ENCODE results near the gene MRPL23. TPM values are rescaled to one million over a fixed set of nuclear protein-coding genes. Genes with fewer than 3 reads are reported as not detected.

MRPL23 gene
- total and polyA plus RNA-seq, 2 donors (not counting 3 experiments of a cell fraction or from before 2014, with no cell fraction given): 72.7 to 222 TPM

DNA sequence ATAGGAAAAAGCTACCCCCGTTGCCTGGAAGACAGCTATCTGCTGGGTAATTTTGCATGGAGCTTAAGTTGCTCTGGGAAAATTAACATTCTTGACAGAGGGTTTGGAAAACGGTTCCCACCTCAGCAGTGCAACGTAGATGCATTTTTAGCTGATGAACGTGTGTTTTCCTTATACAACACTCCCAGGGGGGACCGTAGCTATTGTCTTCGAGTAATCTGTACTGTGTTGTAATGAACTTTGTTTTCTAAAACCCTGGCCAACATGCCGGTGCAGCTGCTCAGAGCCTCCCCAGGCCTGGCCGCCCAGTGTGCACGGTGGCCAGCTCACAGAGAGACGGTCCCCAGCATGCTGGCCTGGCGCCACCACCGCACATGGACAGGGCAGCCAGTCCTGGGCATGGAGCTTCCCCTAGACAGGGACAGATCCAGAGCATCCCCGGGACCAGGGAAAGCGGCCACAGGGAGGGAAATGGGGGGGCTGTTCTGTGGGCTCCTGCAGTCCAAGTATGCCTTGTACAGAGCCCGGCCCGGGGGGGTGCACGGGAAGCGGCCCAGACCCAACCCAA is 25.5 kb upstream of the MRPL23 start:
- intact Hi-C loops (cut with micrococcal nuclease): no loop called here
- no peak overlapping the region for H3K4me2 ChIP-seq (ENCODE audit: insufficient read depth, low read length)
- FAIRE-seq: no peak

More for the DNA sequence above, 25.5 kb upstream of the MRPL23 start:
- Histone ChIP-seq H3K9ac (replicated peaks; ENCODE audit: extremely low read depth, insufficient read depth, low read length) (no peak overlapping the region), H2AFZ (ENCODE audit: low read depth, low read length) (no peak overlapping the region), H3K27ac (ENCODE audit: insufficient read depth, low read depth, low read length) (no peak overlapping the region), H4K20me1 (replicated peaks; ENCODE audit: control insufficient read depth, extremely low read depth, insufficient read depth, low read length) (no peaks in the 10 kb centered on the region), H3K9me1 (replicated peaks; ENCODE audit: control insufficient read depth, extremely low read depth, insufficient read depth, low read length) (no peaks in the 10 kb centered on the region), H3K36me3 (ENCODE audit: control insufficient read depth in 2 of 2, extremely low read depth in 1 of 2, insufficient read depth in 2 of 2, low read length in 2 of 2) (no peaks in the 10 kb centered on the region), H3K4me1 (ENCODE audit: control insufficient read depth, extremely low read depth, insufficient read depth, low read length) (no peaks in the 10 kb centered on the region), H3K27me3 (ENCODE audit: control insufficient read depth in 2 of 2, insufficient read depth in 2 of 2, low read length in 2 of 2) (no peaks in the 10 kb centered on the region), H3K79me2 (ENCODE audit: control insufficient read depth, insufficient read depth, low read length) (no peaks in the 10 kb centered on the region), H3K9me3 (replicated peaks; ENCODE audit: control insufficient read depth, insufficient read depth, low read length) (no peaks in the 10 kb centered on the region), H3K4me3 (replicated peaks in 1 of 3; ENCODE audit: insufficient read depth in 1 of 3, low read depth in 1 of 3, low read length in 3 of 3) (no peak overlapping the region)
- no peak for DNase-seq (ENCODE audit: low read depth, low spot score)
- ChIA-PET POLR2A (no interaction called here), CTCF (interaction anchor here (1.0 to 2.3 kb wide), 6 partner anchors 21 to 269 kb away, joined by 3 to 20 read pairs (median 6); no protein-coding TSS in a partner anchor)
- no TSS peak for BruUV-seq (replicated peaks)
- no peak for TF ChIP-seq FOS (IDR thresholded peaks at IDR 0.05; ENCODE audit: borderline replicate concordance, insufficient read depth, low read length)
- TF ChIP-seq GATA2 (IDR thresholded peaks at IDR 0.05; ENCODE audit: insufficient read depth, insufficient read length, low read depth, low read length): no peak
- no peak for TF ChIP-seq POLR2A (IDR thresholded peaks at IDR 0.05; ENCODE audit: low read depth, low read length)
- no peak for TF ChIP-seq POLR2AphosphoS5 (IDR thresholded peaks at IDR 0.05; ENCODE audit: insufficient read depth, low read depth, low read length)
- TF ChIP-seq, protein P1, sequence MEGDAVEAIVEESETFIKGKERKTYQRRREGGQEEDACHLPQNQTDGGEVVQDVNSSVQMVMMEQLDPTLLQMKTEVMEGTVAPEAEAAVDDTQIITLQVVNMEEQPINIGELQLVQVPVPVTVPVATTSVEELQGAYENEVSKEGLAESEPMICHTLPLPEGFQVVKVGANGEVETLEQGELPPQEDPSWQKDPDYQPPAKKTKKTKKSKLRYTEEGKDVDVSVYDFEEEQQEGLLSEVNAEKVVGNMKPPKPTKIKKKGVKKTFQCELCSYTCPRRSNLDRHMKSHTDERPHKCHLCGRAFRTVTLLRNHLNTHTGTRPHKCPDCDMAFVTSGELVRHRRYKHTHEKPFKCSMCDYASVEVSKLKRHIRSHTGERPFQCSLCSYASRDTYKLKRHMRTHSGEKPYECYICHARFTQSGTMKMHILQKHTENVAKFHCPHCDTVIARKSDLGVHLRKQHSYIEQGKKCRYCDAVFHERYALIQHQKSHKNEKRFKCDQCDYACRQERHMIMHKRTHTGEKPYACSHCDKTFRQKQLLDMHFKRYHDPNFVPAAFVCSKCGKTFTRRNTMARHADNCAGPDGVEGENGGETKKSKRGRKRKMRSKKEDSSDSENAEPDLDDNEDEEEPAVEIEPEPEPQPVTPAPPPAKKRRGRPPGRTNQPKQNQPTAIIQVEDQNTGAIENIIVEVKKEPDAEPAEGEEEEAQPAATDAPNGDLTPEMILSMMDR (IDR thresholded peaks at IDR 0.05; ENCODE audit: extremely low read depth in 1 of 2, insufficient read depth in 1 of 2, low read depth in 1 of 2, low read length in 2 of 2): no peak
- no peak for TF ChIP-seq MYC (IDR thresholded peaks at IDR 0.05; ENCODE audit: low read depth, low read length)
- TF ChIP-seq, protein P2, sequence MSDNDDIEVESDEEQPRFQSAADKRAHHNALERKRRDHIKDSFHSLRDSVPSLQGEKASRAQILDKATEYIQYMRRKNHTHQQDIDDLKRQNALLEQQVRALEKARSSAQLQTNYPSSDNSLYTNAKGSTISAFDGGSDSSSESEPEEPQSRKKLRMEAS (IDR thresholded peaks at IDR 0.05; ENCODE audit: insufficient read depth, insufficient read length): no peak
- TF ChIP-seq EZH2 (IDR thresholded peaks at IDR 0.05; ENCODE audit: borderline replicate concordance, low read depth, low read length, severe bottlenecking): no peak
- TF ChIP-seq JUN (IDR thresholded peaks at IDR 0.05; ENCODE audit: borderline replicate concordance, insufficient read depth, insufficient read length, low read depth): no peak
- dilution Hi-C loops (cut with MboI; ENCODE audit: extremely low pct_ligation_motif_present, low sequenced_read_pairs): no loop called here
